Large intestine (tissue), 12 donors: ENCODE results near the gene CYTL1. TPM values are rescaled to one million over a fixed set of nuclear protein-coding genes. Genes with fewer than 3 reads are reported as not detected.
A peak's percentile ranks its signal among the peaks of the same experiment; 100 is the strongest.
"Not testable (repeated sequence)": the region's sequence is repeated elsewhere in the genome, so short reads cannot be mapped to it uniquely, and the experiment has no call there.

Source experiments
- DNase-seq, 2 donors: peaks; one replicate each; pipeline versions ENCODE4 v3.0.0 to v3.0.0-alpha.2; 2013
- H3K27ac ChIP-seq: one replicate; pipeline ENCODE4 v1.5.1; 2013; ENCODE audit warnings: low read length
- H3K27me3 ChIP-seq: 2 replicates; pipeline ENCODE4 v1.6.1; 2013; ENCODE audit warnings: low read length; ENCODE audit not compliant: control insufficient read depth, insufficient read depth
- H3K36me3 ChIP-seq: 2 replicates; pipeline ENCODE4 v1.6.1; 2013; ENCODE audit warnings: low read length; ENCODE audit not compliant: control insufficient read depth, insufficient read depth
- H3K4me1 ChIP-seq: one replicate; pipeline ENCODE4 v1.6.1; 2013; ENCODE audit warnings: low read length; ENCODE audit not compliant: control insufficient read depth, insufficient read depth
- H3K4me3 ChIP-seq: one replicate; pipeline ENCODE4 v1.5.1; 2013; ENCODE audit warnings: low read length
- H3K9me3 ChIP-seq: one replicate; pipeline ENCODE4 v1.6.1; 2013; ENCODE audit warnings: mild to moderate bottlenecking, low read depth, low read length, moderate library complexity; ENCODE audit not compliant: control insufficient read depth
- WGBS: methylation state at CpG from one replicate; pipeline ENCODE4 v1.1.5; 2013; ENCODE audit warnings: low lambda C conversion rate; ENCODE audit not compliant: insufficient coverage; 5-methylcytosine and 5-hydroxymethylcytosine counted together
- long read RNA-seq, 11 donors: transcript quantifications; one replicate each; lab custom pipeline, GENCODE V29; 2026
- polyA plus RNA-seq: library from polyadenylated mRNA; unstranded; fragments of 120-200 nt; gene quantifications from one replicate; pipeline ENCODE4 v1.2.1, GENCODE V29; 2013

Gene CYTL1
- 6.7 TPM for polyA plus RNA-seq
- long read RNA-seq, donor 1, partial matches to known transcripts, result 0 of 1 reads
- long read RNA-seq, donor 1, other reads (novel, unspliced or antisense), result 0 of 1 reads
- long read RNA-seq, donor 2, partial matches to known transcripts, result 0 of 2 reads
- long read RNA-seq, donor 2, other reads (novel, unspliced or antisense), result 0 of 2 reads
- long read RNA-seq, donor 3, result 0 reads
- long read RNA-seq, donor 4, result 0 reads
- long read RNA-seq, donor 5, partial matches to known transcripts, result 0 of 3 reads
- long read RNA-seq, donor 5, other reads (novel, unspliced or antisense), result 0 of 3 reads
- long read RNA-seq, donor 6, partial matches to known transcripts, result 0 of 3 reads
- long read RNA-seq, donor 6, other reads (novel, unspliced or antisense), result 0 of 3 reads
- long read RNA-seq, donor 7, partial matches to known transcripts, result 0 of 4 reads
- long read RNA-seq, donor 7, other reads (novel, unspliced or antisense), result 0 of 4 reads
- long read RNA-seq, donor 8, transcript CYTL1-201 (4 exons, 1,003 nt), result major isoform, 5 of 5 reads
- long read RNA-seq, donor 8, partial matches to known transcripts, result 0 of 5 reads
- long read RNA-seq, donor 8, other reads (novel, unspliced or antisense), result 0 of 5 reads
- long read RNA-seq, donor 9, partial matches to known transcripts, result 0 of 1 reads
- long read RNA-seq, donor 9, other reads (novel, unspliced or antisense), result 0 of 1 reads
- long read RNA-seq, donor 10, result 0 reads
- long read RNA-seq, donor 11, partial matches to known transcripts, result 0 of 1 reads
- long read RNA-seq, donor 11, other reads (novel, unspliced or antisense), result 0 of 1 reads

DNA sequence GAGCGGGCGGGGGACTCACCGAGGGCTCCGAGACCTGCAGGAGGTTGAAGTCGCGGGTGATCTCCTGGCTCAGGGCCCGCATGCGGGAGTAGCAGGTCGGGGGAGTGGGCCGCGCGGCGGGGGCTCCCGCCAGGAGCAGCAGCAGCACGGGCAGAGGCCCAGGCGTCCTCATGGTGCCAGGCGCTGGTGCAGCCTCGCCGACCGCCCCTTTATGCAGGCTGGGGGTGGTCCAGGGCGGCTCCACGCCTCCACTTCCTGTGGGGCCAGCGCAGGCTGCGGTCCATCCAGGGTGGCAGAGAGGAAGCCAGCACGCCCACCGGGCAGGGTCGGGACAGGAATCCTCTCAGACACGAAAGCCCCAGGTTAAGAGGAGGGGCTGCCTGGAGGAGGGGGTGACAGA, at the start of gene CYTL1:
TSS of gene CYTL1 (minus strand) at position 185 of the 400 bp plus-strand sequence. CDS start at position 172, 13 bp downstream.
- Histone ChIP-seq H3K27me3 (peaks cover 17% of the 10 kb centered on the region), H3K4me1 (no peaks in the 10 kb centered on the region), H3K36me3 (no peaks in the 10 kb centered on the region), H3K4me3 (peak within 1 kb of the TSS; percentile 6), H3K27ac (no peak within 1 kb of the TSS), H3K9me3 (no peaks in the 10 kb centered on the region)
- no CpG with 5 or more reads among the region's 28 CpGs for WGBS
- no peak for DNase-seq

DNA sequence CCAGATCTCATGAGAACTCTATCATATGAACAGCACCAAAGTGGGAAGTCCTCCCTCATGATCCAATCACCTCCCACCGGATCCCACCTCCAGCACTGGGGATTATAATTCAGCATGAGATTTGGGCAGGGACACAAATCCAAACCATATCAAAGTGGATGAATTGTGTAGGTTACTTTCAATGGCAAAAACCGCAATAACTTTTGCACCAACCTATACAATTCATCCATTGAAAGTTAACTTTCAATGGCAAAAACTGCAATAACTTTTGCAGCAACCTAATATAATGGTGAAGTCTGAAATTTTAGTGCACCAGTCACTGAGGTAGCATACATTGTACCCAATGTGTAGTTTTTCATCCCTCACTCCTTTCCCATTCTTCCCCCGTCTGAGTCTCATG, 48.6 kb upstream of the CYTL1 start:
- no peak for DNase-seq
- Histone ChIP-seq H3K27me3 (no peaks in the 10 kb centered on the region), H3K4me3 (no peak overlapping the region), H3K9me3 (no peaks in the 10 kb centered on the region), H3K27ac (no peak overlapping the region), H3K4me1 (no peaks in the 10 kb centered on the region), H3K36me3 (no peaks in the 10 kb centered on the region)
- WGBS, result 100% methylated on average over 1 of the region's 3 CpGs

- not testable (repeated sequence) for H3K27me3 ChIP-seq, H3K4me1 ChIP-seq, H3K9me3 ChIP-seq, DNase-seq, H3K4me3 ChIP-seq, H3K27ac ChIP-seq, H3K36me3 ChIP-seq
- no CpG with 5 or more reads among the region's 3 CpGs for WGBS
Measured at GRCh38 chr4:5066968-5067367, 47.7 kb upstream of the CYTL1 start.

- no peak for DNase-seq
- Histone ChIP-seq H3K27me3 (no peaks in the 10 kb centered on the region), H3K27ac (no peak overlapping the region), H3K4me3 (no peak overlapping the region), H3K36me3 (no peaks in the 10 kb centered on the region), H3K9me3 (no peaks in the 10 kb centered on the region), H3K4me1 (no peaks in the 10 kb centered on the region)
- 100% methylated on average over 1 of the region's 3 CpGs for WGBS
Measured at GRCh38 chr4:5066101-5066500, 46.8 kb upstream of the CYTL1 start.

DNA sequence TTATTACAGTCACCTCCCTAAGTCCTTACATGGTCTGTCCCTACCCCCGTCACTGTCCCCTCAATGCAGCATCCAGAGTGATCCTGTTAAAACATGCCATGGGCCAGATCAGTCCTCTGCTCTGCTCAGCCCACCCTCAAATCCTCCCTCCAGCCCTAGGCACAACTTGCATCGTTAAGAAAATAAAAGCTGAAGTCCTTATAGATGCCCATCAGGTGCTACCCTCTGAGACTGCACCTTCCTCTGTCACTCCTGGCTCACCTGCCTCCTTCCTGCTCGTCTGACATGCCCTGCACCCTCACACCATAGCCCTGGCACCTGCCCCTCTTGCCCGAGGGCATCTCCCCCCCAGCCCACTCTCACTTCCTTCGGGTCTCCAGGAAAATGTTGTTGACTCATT, 36.2 kb upstream of the CYTL1 start:
- no peaks in the 10 kb centered on the region for H3K36me3 ChIP-seq
- H3K9me3 ChIP-seq, result peaks cover 2% of the 10 kb centered on the region
- no CpG with 5 or more reads among the region's 5 CpGs for WGBS
- H3K27me3 ChIP-seq, result peaks cover 32% of the 10 kb centered on the region
- DNase-seq, result no peak
- no peaks in the 10 kb centered on the region for H3K4me1 ChIP-seq
- no peak overlapping the region for H3K4me3 ChIP-seq
- no peak overlapping the region for H3K27ac ChIP-seq

- H3K9me3 ChIP-seq, result peaks cover 2% of the 10 kb centered on the region
- no peaks in the 10 kb centered on the region for H3K36me3 ChIP-seq
- peaks cover 39% of the 10 kb centered on the region for H3K27me3 ChIP-seq
- no CpG with 5 or more reads among the region's 5 CpGs for WGBS
- H3K4me1 ChIP-seq, result no peaks in the 10 kb centered on the region
- no peak overlapping the region for H3K4me3 ChIP-seq
- no peak for DNase-seq
- H3K27ac ChIP-seq, result no peak overlapping the region
Measured at GRCh38 chr4:5054532-5054931, 35.3 kb upstream of the CYTL1 start.

DNA sequence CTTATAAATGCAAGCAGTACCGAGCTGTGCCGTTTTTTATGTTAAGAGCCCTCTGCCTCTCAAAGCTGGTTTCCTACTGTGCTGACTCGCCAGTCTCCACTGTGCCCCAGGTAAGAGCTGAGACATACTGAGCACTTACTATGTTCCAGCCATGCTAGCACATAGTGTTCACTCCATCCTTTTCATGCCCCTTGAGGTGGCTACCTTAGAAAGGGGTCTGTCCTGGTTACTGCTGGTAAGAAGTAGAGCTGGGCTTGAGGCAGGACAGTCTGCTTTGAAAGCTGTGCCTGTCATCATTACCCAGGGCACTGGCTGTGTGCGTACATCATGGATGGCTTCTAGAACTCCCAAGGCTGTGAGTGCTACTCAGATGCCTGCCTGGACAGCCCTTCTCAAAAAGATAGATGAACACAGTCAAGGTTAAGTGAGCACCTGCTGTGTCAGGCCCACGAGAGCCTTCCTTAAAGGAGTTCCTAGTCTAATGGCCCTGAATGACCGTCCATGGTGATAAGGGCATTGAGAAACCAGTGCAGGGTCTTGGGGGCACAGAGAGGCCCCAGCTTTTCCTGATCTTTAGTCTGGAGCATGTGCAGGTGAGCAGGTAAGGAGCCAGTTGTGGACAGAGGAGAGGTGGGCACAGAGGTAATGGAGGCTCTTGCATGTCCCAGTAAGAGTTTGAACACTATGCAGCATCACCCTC, 33.6 kb upstream of the CYTL1 start:
- peaks cover 39% of the 10 kb centered on the region for H3K27me3 ChIP-seq
- H3K9me3 ChIP-seq, result peaks cover 2% of the 10 kb centered on the region
- no peak for DNase-seq
- no peak overlapping the region for H3K27ac ChIP-seq
- no peaks in the 10 kb centered on the region for H3K36me3 ChIP-seq
- H3K4me1 ChIP-seq, result no peaks in the 10 kb centered on the region
- H3K4me3 ChIP-seq, result no peak overlapping the region
- WGBS, result no CpG with 5 or more reads among the region's 6 CpGs

- WGBS, result no CpG with 5 or more reads among the region's 18 CpGs
- Histone ChIP-seq H3K4me3 (peak overlapping the region; percentile 30), H3K36me3 (no peaks in the 10 kb centered on the region), H3K4me1 (no peaks in the 10 kb centered on the region), H3K9me3 (peaks cover 2% of the 10 kb centered on the region), H3K27ac (no peak overlapping the region), H3K27me3 (peaks cover 39% of the 10 kb centered on the region)
- no peak for DNase-seq
Measured at GRCh38 chr4:5052204-5052702, 33.0 kb upstream of the CYTL1 start.

DNA sequence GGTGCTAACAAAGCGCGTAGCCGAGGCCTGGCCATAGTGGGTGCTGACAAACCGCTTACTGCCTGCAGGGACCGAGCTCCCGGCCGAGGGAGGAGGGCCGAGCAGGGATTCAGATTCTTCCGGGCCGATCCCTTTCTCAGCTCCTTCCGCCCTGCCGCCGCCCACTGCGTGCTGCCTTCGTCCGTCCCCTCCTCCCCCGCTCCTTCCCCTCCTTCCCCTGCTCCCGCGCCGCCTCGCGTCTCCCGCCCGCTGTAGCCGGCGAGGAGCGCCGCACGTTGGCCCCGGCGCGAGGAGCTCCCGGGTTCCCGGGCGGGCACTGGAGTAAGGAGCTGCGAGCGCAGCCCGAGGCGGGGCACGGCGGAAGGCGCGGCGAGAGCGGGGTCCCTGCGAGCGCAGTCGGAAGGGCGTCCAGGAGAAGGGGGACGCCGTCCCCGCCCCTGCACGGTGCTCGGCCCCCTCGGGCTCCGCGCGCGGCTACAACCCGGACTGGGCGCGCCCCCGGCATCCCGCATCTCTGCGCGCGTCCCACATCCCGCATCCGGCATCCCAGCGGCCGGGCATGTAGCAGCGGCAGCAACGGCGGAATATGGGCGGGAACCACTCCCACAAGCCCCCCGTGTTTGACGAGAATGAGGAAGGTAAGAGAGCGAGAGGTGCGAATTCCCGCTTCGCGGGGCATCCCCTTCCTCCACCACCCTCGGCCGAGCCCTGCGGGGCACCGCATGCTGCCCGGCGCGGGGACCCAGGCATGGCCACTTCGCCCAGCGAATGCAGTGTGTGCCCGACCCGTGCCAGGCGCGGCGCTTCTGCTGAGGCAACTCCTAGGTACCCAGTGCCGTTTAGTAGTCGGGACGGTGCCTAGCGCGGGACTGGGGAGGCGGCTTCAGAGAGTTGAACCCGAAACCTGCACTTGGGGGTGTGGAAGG, 32.3 kb upstream of the CYTL1 start, which contains the start of gene STK32B:
TSS of gene STK32B (plus strand) at position 203 of the 926 bp plus-strand sequence.
- H3K9me3 ChIP-seq, result peaks cover 2% of the 10 kb centered on the region
- no CpG with 5 or more reads among the region's 103 CpGs for WGBS
- peak within 1 kb of the TSS; percentile 36 for H3K4me3 ChIP-seq
- no peaks in the 10 kb centered on the region for H3K4me1 ChIP-seq
- peak; percentile 17 to 48 for DNase-seq
- peaks cover 39% of the 10 kb centered on the region for H3K27me3 ChIP-seq
- H3K36me3 ChIP-seq, result no peaks in the 10 kb centered on the region
- H3K27ac ChIP-seq, result no peak within 1 kb of the TSS
